Right lobe of liver (tissue), 4 donors: ENCODE measurements around the gene TMPRSS9.

Experiments
- POLR2A ChIP-seq: fragments of 450-650 bp; IDR thresholded peaks from one replicate; pipeline ENCODE4 v1.6.1; 2017; ENCODE audit warnings: antibody characterized with exemption, mild to moderate bottlenecking
- TF ChIP-seq, protein P1 (sequence below), 4 donors: fragments of 200-600 bp in 3 of 4; fragments of 450-650 bp in 1 of 4; IDR thresholded peaks; one replicate each; pipeline versions ENCODE4 v1.5.1 to v1.8.0; 2016 to 2022; ENCODE audit warnings: antibody characterized with exemption in 4 of 4, mild to moderate bottlenecking in 2 of 4
- donor health status: DM: no; HTN: no; CAD: no.
- donor health status: DM: no; HTN: no; CAD: no.
- donor health status: DM: no; HTN: yes; CAD: no.

DNA sequence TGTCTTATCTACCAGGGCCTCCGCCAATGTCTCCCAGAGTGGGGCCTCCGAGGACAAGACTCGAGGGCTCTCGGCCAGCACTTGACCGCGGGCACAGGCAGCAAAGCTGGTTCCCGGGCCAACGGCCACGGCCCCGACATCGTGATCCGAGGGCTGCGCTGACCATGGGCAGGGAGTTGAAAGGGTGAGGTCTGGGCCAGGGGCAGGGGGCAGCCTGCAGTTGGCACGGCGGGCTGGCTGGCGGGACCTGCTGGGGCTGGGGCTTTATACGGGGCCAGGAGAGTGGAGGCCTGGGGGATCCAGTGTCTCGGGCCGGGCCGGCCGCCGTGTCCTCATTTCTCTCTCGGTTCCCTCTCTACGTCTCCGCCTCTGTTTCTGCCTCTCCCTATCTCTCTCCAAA, 42.3 kb upstream of the TMPRSS9 start:
- TF ChIP-seq POLR2A: no peak
- TF ChIP-seq, protein P1, sequence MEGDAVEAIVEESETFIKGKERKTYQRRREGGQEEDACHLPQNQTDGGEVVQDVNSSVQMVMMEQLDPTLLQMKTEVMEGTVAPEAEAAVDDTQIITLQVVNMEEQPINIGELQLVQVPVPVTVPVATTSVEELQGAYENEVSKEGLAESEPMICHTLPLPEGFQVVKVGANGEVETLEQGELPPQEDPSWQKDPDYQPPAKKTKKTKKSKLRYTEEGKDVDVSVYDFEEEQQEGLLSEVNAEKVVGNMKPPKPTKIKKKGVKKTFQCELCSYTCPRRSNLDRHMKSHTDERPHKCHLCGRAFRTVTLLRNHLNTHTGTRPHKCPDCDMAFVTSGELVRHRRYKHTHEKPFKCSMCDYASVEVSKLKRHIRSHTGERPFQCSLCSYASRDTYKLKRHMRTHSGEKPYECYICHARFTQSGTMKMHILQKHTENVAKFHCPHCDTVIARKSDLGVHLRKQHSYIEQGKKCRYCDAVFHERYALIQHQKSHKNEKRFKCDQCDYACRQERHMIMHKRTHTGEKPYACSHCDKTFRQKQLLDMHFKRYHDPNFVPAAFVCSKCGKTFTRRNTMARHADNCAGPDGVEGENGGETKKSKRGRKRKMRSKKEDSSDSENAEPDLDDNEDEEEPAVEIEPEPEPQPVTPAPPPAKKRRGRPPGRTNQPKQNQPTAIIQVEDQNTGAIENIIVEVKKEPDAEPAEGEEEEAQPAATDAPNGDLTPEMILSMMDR (IDR thresholded peaks at IDR 0.05): no peak
